Suppressor macrophage (primary cell): Measurements from ENCODE around the gene ENC1.

Source experiments
- DNase-seq, 4 experiments: peaks; one replicate each; pipeline ENCODE4 v3.0.0-alpha.2; 2020 to 2022

ENC1 gene

GRCh38 chr5:74657165-74657564 lies 16.6 kb upstream of the ENC1 start:
- no peak for DNase-seq

- DNase-seq: no peak
Observed at GRCh38 chr5:74655716-74656115, 15.2 kb upstream of the ENC1 start.

- no peak for DNase-seq
Observed at GRCh38 chr5:74655206-74655605, 14.7 kb upstream of the ENC1 start.

- no peak for DNase-seq
Observed at GRCh38 chr5:74653991-74654390, 13.5 kb upstream of the ENC1 start.

GRCh38 chr5:74652576-74652975 lies 12.0 kb upstream of the ENC1 start:
- DNase-seq: no peak

- no peak for DNase-seq
Observed at GRCh38 chr5:74651710-74652109, 11.2 kb upstream of the ENC1 start.

- no peak for DNase-seq
Observed at GRCh38 chr5:74649421-74649973, 9.0 kb upstream of the ENC1 start.

GRCh38 chr5:74648835-74649293 lies 8.3 kb upstream of the ENC1 start:
- peak; percentile 58 to 83 (median 70) for DNase-seq

- no peak for DNase-seq
Observed at GRCh38 chr5:74647096-74647495, 6.6 kb upstream of the ENC1 start.

GRCh38 chr5:74643111-74643562 lies 2.6 kb upstream of the ENC1 start:
- peak; percentile 81 to 96 (median 90) for DNase-seq

GRCh38 chr5:74642543-74642863 lies 2.0 kb upstream of the ENC1 start:
- no peak for DNase-seq

- DNase-seq: peak; percentile 75 to 91 (median 80)
Observed at GRCh38 chr5:74641735-74642542, 1.4 kb upstream of the ENC1 start.

GRCh38 chr5:74640954-74641734 lies 616 bp upstream of the ENC1 start:
- DNase-seq: peak; percentile 81 to 89 (median 86)

- peak; percentile 57 to 81 (median 72) for DNase-seq
Observed at GRCh38 chr5:74639807-74640449, 600 bp downstream of the ENC1 start.

GRCh38 chr5:74638970-74639806 lies 1.3 kb downstream of the ENC1 start:
- DNase-seq: peak in 2 of 4 experiments; percentile 14 to 30

GRCh38 chr5:74638544-74638969 lies 2.0 kb downstream of the ENC1 start:
- DNase-seq: no peak

GRCh38 chr5:74636552-74636951 lies 4.0 kb downstream of the ENC1 start:
- DNase-seq: no peak

- no peak for DNase-seq
Observed at GRCh38 chr5:74636149-74636548, 4.4 kb downstream of the ENC1 start.

GRCh38 chr5:74634611-74635286 lies 5.8 kb downstream of the ENC1 start:
- no peak for DNase-seq

- no peak for DNase-seq
Observed at GRCh38 chr5:74633695-74634094, 6.8 kb downstream of the ENC1 start.

GRCh38 chr5:74632947-74633356 lies 7.6 kb downstream of the ENC1 start:
- DNase-seq: peak in 3 of 4 experiments; percentile 29 to 43 (median 40)
